DOHH2 (cell line): ENCODE data around the gene PHF21A.

Source experiments
- CTCF ChIP-seq: fragments of 200-600 bp; sonication (generic); IDR thresholded peaks from one replicate; pipeline ENCODE4 v1.5.1; 2014; ENCODE audit warnings: antibody characterized with exemption, mild to moderate bottlenecking, low read depth, low read length; ENCODE audit not compliant: poor library complexity, severe bottlenecking
- EZH2phosphoT487 ChIP-seq: fragments of 200-600 bp; sonication (generic); IDR thresholded peaks from 2 replicates; pipeline ENCODE4 v1.6.1; 2017; ENCODE audit warnings: borderline replicate concordance, mild to moderate bottlenecking, antibody characterized with exemption, low read length, moderate library complexity, mixed read lengths

- TF ChIP-seq CTCF (no peak), EZH2phosphoT487 (no peak)
These were observed 152.4 kb downstream of the PHF21A start for GRCh38 chr11:45968901-45969300.
